ENCODE measurements around the gene DEDD2. TPM values are rescaled to one million over a fixed set of nuclear protein-coding genes. Genes with fewer than 3 reads are reported as not detected.
A peak's percentile ranks its signal among the peaks of the same experiment; 100 is the strongest.

DEDD2 gene
- total RNA-seq, 1 donor from 2014 or later: 15.8 TPM

DNA sequence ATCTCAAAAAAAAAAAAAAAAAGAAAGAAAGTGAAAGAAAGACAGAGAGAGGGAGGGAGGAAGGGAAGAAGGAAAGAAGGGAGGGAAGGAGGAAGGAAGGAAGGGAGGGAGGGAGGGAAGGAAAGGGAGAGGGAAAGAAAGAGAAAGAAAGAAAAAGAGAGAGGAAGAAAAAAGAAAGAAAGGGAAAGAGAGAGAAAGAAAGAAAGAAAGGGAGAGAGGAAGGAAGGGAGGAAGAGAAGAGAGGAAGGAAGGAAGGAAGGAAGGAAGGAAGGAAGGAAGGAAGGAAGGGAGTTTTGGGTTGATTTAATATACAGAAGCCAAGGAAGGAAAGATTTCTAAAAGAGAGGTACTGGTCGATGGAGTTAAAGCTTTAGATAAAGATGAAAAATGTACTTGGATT, 28.8 kb downstream of the DEDD2 start:
- DNase-seq: no peak
- Histone ChIP-seq H3K9me3 (replicated peaks) (peaks cover 7% of the 10 kb centered on the region), H3K27ac (replicated peaks) (no peak overlapping the region), H3K4me1 (no peaks in the 10 kb centered on the region), H3K36me3 (no peaks in the 10 kb centered on the region), H3K27me3 (ENCODE audit: low read depth) (peaks cover 18% of the 10 kb centered on the region), H3K4me3 (no peak overlapping the region)
- TF ChIP-seq, protein P1, sequence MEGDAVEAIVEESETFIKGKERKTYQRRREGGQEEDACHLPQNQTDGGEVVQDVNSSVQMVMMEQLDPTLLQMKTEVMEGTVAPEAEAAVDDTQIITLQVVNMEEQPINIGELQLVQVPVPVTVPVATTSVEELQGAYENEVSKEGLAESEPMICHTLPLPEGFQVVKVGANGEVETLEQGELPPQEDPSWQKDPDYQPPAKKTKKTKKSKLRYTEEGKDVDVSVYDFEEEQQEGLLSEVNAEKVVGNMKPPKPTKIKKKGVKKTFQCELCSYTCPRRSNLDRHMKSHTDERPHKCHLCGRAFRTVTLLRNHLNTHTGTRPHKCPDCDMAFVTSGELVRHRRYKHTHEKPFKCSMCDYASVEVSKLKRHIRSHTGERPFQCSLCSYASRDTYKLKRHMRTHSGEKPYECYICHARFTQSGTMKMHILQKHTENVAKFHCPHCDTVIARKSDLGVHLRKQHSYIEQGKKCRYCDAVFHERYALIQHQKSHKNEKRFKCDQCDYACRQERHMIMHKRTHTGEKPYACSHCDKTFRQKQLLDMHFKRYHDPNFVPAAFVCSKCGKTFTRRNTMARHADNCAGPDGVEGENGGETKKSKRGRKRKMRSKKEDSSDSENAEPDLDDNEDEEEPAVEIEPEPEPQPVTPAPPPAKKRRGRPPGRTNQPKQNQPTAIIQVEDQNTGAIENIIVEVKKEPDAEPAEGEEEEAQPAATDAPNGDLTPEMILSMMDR (IDR thresholded peaks at IDR 0.05; ENCODE audit: borderline replicate concordance): no peak
- intact Hi-C loops (cut with micrococcal nuclease): loop anchor here (10.0 kb wide), 1 partner anchor 54 kb away; the partner anchor contains the start of gene POU2F2

DNA sequence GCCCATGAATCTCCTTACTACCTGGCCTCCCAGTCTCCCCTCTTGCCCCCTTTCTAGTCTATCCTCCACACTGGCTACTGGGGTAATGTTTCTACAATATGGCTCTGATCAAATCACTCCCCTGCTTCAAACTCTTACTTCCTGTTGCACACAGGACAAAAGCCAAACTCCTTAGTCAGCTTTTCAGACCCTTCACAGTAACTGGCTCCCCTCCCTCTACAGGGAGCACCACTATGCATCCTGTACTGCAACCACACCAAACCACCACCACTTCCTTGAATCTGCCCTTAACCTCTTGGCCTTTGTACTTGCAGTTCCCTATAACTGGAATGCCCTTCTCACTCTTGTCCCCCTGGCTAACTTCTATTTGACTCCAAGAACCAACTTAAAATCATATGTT, 32.2 kb downstream of the DEDD2 start:
- no peaks in the 10 kb centered on the region for H3K36me3 ChIP-seq
- no peak overlapping the region for H3K4me3 ChIP-seq
- H3K27ac ChIP-seq (replicated peaks): no peak overlapping the region
- H3K9me3 ChIP-seq (replicated peaks): no peaks in the 10 kb centered on the region
- no peak for DNase-seq
- intact Hi-C loops (cut with micrococcal nuclease): loop anchor here (10.0 kb wide), 1 partner anchor 50 kb away; the partner anchor contains the start of gene POU2F2
- H3K27me3 ChIP-seq (ENCODE audit: low read depth): peaks cover 37% of the 10 kb centered on the region
- TF ChIP-seq, protein P1 (IDR thresholded peaks at IDR 0.05; ENCODE audit: borderline replicate concordance): no peak
- H3K4me1 ChIP-seq: no peaks in the 10 kb centered on the region

DNA sequence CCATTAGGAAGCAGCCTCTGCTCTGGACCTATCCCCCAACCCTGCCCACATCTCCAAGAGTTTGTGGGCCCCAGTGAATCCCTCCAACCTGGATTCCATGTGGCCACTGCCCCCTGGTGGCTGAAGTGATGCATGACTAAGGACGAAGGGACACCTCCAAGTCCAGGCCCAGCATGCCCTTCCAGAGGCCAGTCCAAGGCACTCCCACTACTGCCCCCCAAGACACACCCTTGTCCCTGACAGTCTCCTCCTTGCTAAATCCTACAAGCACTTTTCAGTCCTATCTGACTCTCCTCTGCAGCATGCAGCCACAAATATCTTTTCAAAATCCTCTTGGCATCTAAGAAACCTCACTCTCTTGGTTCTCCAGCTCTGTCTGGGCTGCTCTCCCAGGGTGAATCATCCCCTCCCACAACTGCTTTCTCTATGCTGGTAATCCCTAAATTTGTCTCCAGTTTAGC, 33.0 kb downstream of the DEDD2 start:
- Histone ChIP-seq H3K27me3 (ENCODE audit: low read depth) (peaks cover 42% of the 10 kb centered on the region), H3K4me1 (no peaks in the 10 kb centered on the region), H3K4me3 (no peak overlapping the region), H3K9me3 (replicated peaks) (no peaks in the 10 kb centered on the region), H3K36me3 (no peaks in the 10 kb centered on the region), H3K27ac (replicated peaks) (no peak overlapping the region)
- intact Hi-C loops (cut with micrococcal nuclease): loop anchor here (10.0 kb wide), 1 partner anchor 50 kb away; the partner anchor contains the start of gene POU2F2
- TF ChIP-seq, protein P1 (IDR thresholded peaks at IDR 0.05; ENCODE audit: borderline replicate concordance): peak; percentile 89
- peak; percentile 70 for DNase-seq

DNA sequence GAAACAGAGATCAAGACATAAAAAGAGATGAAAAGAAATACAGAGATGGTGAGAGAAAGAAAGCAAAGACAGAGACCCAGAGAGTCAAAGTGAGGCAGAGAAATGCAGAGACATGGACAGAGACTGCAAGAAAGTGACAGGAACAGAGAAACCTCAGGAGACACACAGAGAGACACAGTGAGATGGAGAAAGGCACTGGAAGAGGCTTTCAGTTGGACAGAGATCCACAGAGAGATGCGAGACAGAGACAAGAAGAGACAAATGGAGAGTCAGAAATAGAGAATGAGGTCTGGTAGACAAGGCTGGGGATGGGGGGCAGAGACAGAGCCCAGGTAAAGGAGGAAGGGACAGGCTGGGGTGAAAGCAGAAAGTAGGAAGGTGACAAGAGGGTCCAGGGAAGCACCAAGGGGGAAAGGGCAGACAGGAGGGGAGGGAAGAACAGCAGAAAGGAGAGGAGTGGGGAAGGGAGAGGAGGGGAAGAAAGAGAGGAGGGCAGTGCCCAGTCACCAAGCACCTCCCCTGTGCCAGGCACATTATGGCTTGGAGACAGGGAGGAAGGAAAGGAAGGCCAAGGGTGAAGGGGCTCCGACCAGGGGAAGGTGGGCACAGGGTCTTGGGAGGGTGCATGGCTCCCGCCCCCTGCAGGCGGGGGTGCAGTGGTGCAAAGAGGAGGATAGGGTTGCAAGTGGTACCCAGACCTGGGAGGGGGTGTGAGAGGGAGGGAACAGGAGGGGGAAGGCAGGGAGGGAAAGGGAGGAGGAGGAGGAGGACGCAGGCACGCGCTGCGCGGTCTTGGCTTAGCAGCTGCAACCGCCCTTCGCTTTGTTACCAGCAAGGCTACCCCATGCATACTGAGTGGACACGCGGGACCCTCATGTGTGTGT, 38.4 kb downstream of the DEDD2 start:
- TF ChIP-seq, protein P1 (IDR thresholded peaks at IDR 0.05; ENCODE audit: borderline replicate concordance): no peak
- Histone ChIP-seq H3K4me3 (no peak overlapping the region), H3K9me3 (replicated peaks) (no peaks in the 10 kb centered on the region), H3K27ac (replicated peaks) (no peak overlapping the region), H3K27me3 (ENCODE audit: low read depth) (peaks cover 91% of the 10 kb centered on the region), H3K4me1 (peaks cover 16% of the 10 kb centered on the region), H3K36me3 (no peaks in the 10 kb centered on the region)
- intact Hi-C loops (cut with micrococcal nuclease): no loop called here
- DNase-seq: no peak

DNA sequence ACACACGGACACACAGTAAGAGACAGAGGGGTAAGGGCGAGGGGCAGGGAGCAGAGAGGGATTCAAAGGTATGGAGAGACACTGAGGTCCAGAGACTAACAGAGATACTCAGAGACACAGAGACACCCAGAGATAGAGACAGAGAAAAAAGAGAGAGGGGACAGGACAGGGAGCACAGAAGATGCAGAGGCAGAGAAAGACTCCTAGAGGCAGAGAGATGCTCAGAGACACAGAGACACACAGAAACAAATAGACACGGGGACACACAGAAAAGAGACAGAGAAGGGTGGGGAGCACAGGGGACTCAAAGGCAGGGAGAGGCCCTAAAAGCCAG, 39.8 kb downstream of the DEDD2 start:
- no peaks in the 10 kb centered on the region for H3K36me3 ChIP-seq
- peaks cover 16% of the 10 kb centered on the region for H3K4me1 ChIP-seq
- TF ChIP-seq, protein P1 (IDR thresholded peaks at IDR 0.05; ENCODE audit: borderline replicate concordance): no peak
- no peak for DNase-seq
- intact Hi-C loops (cut with micrococcal nuclease): no loop called here
- H3K4me3 ChIP-seq: no peak overlapping the region
- no peaks in the 10 kb centered on the region for H3K9me3 ChIP-seq (replicated peaks)
- H3K27me3 ChIP-seq (ENCODE audit: low read depth): peaks cover 95% of the 10 kb centered on the region
- no peak overlapping the region for H3K27ac ChIP-seq (replicated peaks)

Measured in left ventricle myocardium inferior (tissue), 1 donor.